Thoracic aorta (tissue), 2 donors: ENCODE data around the gene KRTAP12-4. TPM values are rescaled to one million over a fixed set of nuclear protein-coding genes. Genes with fewer than 3 reads are reported as not detected.

ENCODE experiments used
- ATAC-seq: fragments of 150-250 bp; one replicate; pipeline ENCODE4 v1.8.0; 2017; ENCODE audit warnings: low read depth; ENCODE audit not compliant: insufficient number of reproducible peaks, low FRiP score
- DNase-seq: peaks from one replicate; pipeline ENCODE4 v3.0.0-alpha.2; 2020; ENCODE audit warnings: low spot score
- H3K27ac ChIP-seq, 2 donors: fragments of 200-600 bp; sonication (generic); 1 replicate in 1 of 2; 2 replicates in 1 of 2; pipeline ENCODE4 v1.5.1; 2016; ENCODE audit warnings: mild to moderate bottlenecking in 2 of 2, moderate library complexity in 2 of 2
- H3K27me3 ChIP-seq: fragments of 200-600 bp; sonication (generic); replicated peaks from 2 replicates; pipeline ENCODE4 v1.6.0; 2016; ENCODE audit warnings: mild to moderate bottlenecking; ENCODE audit not compliant: insufficient read depth
- H3K36me3 ChIP-seq: fragments of 200-600 bp; sonication (generic); one replicate; pipeline ENCODE4 v1.5.1; 2016
- H3K4me1 ChIP-seq, 2 donors: fragments of 200-600 bp; sonication (generic); 1 replicate in 1 of 2; 2 replicates in 1 of 2; pipeline versions ENCODE4 v1.5.1 to v1.6.0; 2016; ENCODE audit warnings: low read depth in 2 of 2, mild to moderate bottlenecking in 1 of 2; ENCODE audit not compliant: control insufficient read depth in 1 of 2
- H3K4me3 ChIP-seq: fragments of 200-600 bp; sonication (generic); 2 replicates; pipeline ENCODE4 v1.5.1; 2016; ENCODE audit warnings: mild to moderate bottlenecking
- H3K9me3 ChIP-seq: fragments of 200-600 bp; sonication (generic); 2 replicates; pipeline ENCODE4 v1.5.1; 2016
- CTCF ChIP-seq: fragments of 200-600 bp; sonication (generic); IDR thresholded peaks from one replicate; pipeline ENCODE4 v1.5.1; 2019; ENCODE audit warnings: antibody characterized with exemption
- total RNA-seq, 2 donors: library from RNA; depleted of rRNA; stranded (reverse); fragments of >200 nt; gene quantifications; one replicate each; pipeline versions ENCODE4 v1.1.0 to v1.2.3, GENCODE V29; 2016

KRTAP12-4 gene
- total RNA-seq, 2 donors from 2014 or later = not detected

- no peak for ATAC-seq
- H3K27me3 ChIP-seq = no peaks in the 10 kb centered on the region
- peaks cover 3% of the 10 kb centered on the region for H3K9me3 ChIP-seq
- no peaks in the 10 kb centered on the region for H3K4me1 ChIP-seq
- no peak for TF ChIP-seq CTCF
- H3K27ac ChIP-seq = no peak overlapping the region
- no peaks in the 10 kb centered on the region for H3K36me3 ChIP-seq
- DNase-seq = no peak
- no peak overlapping the region for H3K4me3 ChIP-seq
These were observed 35.5 kb downstream of the KRTAP12-4 start for GRCh38 chr21:44618909-44619308.

- H3K4me3 ChIP-seq = no peak overlapping the region
- no peaks in the 10 kb centered on the region for H3K36me3 ChIP-seq
- ATAC-seq = no peak
- no peak for DNase-seq
- peaks cover 2% of the 10 kb centered on the region for H3K9me3 ChIP-seq
- H3K27ac ChIP-seq = no peak overlapping the region
- no peaks in the 10 kb centered on the region for H3K27me3 ChIP-seq
- no peak for TF ChIP-seq CTCF
- no peaks in the 10 kb centered on the region for H3K4me1 ChIP-seq
These were observed 36.0 kb downstream of the KRTAP12-4 start for GRCh38 chr21:44618504-44618903.

- TF ChIP-seq CTCF = no peak
- no peaks in the 10 kb centered on the region for H3K27me3 ChIP-seq
- no peaks in the 10 kb centered on the region for H3K9me3 ChIP-seq
- H3K36me3 ChIP-seq = no peaks in the 10 kb centered on the region
- DNase-seq (no peak), ATAC-seq (no peak)
- no peak overlapping the region for H3K4me3 ChIP-seq
- H3K4me1 ChIP-seq = no peaks in the 10 kb centered on the region
- no peak overlapping the region for H3K27ac ChIP-seq
These were observed 37.4 kb downstream of the KRTAP12-4 start for GRCh38 chr21:44617071-44617501.

GRCh38 chr21:44616591-44616926, 37.9 kb downstream of the KRTAP12-4 start:
- H3K4me3 ChIP-seq = no peak overlapping the region
- no peaks in the 10 kb centered on the region for H3K9me3 ChIP-seq
- ATAC-seq (no peak), DNase-seq (no peak)
- H3K4me1 ChIP-seq = no peaks in the 10 kb centered on the region
- TF ChIP-seq CTCF = no peak
- H3K36me3 ChIP-seq = no peaks in the 10 kb centered on the region
- H3K27me3 ChIP-seq = no peaks in the 10 kb centered on the region
- H3K27ac ChIP-seq = no peak overlapping the region

GRCh38 chr21:44615911-44616590, 38.4 kb downstream of the KRTAP12-4 start:
- Histone ChIP-seq H3K4me3 (no peak overlapping the region), H3K36me3 (no peaks in the 10 kb centered on the region), H3K27me3 (no peaks in the 10 kb centered on the region), H3K9me3 (no peaks in the 10 kb centered on the region), H3K27ac (no peak overlapping the region), H3K4me1 (no peaks in the 10 kb centered on the region)
- DNase-seq = no peak
- no peak for ATAC-seq
- TF ChIP-seq CTCF = no peak
